ENCODE data around the gene MGMT.

DNA sequence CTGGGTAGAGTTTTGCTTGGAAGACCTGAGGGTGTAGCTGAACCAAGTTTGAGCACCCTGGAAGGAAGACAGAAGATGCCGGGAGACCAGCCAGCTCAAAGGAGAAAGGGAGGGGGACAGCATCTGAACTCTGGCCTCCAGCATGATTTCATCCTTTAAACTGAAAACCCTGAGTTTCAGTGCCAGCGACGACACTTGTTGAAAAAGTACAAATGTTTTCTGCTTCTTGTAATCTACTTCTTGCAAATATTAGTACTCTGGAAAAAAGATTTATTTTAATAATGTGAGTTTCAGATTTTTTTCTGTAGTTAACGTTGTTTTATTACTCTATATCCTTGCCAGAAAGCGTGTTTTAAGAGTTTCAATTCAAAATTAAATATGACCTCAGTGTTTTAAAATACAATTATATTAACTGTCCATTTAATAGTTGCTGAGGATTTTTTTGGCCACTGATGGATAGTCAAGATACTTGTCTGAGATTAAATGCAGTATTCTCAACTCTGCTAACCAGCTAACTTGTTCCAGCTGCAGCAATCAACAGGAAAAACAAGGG lies 227.7 kb downstream of the MGMT start:
- TF ChIP-seq, protein P1, sequence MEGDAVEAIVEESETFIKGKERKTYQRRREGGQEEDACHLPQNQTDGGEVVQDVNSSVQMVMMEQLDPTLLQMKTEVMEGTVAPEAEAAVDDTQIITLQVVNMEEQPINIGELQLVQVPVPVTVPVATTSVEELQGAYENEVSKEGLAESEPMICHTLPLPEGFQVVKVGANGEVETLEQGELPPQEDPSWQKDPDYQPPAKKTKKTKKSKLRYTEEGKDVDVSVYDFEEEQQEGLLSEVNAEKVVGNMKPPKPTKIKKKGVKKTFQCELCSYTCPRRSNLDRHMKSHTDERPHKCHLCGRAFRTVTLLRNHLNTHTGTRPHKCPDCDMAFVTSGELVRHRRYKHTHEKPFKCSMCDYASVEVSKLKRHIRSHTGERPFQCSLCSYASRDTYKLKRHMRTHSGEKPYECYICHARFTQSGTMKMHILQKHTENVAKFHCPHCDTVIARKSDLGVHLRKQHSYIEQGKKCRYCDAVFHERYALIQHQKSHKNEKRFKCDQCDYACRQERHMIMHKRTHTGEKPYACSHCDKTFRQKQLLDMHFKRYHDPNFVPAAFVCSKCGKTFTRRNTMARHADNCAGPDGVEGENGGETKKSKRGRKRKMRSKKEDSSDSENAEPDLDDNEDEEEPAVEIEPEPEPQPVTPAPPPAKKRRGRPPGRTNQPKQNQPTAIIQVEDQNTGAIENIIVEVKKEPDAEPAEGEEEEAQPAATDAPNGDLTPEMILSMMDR (IDR thresholded peaks at IDR 0.05): no peak
- TF ChIP-seq POLR2A (IDR thresholded peaks at IDR 0.05; ENCODE audit: low read depth) (no peak), POLR2AphosphoS5 (IDR thresholded peaks at IDR 0.05) (peak in 1 of 2 donors; percentile 10), EP300 (IDR thresholded peaks at IDR 0.05) (no peak)
